OCI-LY3 (cell line): Measurements from ENCODE around the gene USP2.

Experiments used
- EZH2phosphoT487 ChIP-seq: fragments of 200-600 bp; shearing (Covaris generic); IDR thresholded peaks from 2 replicates; pipeline ENCODE4 v1.6.1; 2018; ENCODE audit warnings: antibody characterized with exemption, mixed run types, low read depth
- TF ChIP-seq, protein P1 (sequence below): fragments of 200-600, 300-600 bp; sonication (generic); IDR thresholded peaks from 2 replicates; pipeline ENCODE4 v1.5.1; 2014; ENCODE audit warnings: antibody characterized with exemption, low read length, low read depth

DNA sequence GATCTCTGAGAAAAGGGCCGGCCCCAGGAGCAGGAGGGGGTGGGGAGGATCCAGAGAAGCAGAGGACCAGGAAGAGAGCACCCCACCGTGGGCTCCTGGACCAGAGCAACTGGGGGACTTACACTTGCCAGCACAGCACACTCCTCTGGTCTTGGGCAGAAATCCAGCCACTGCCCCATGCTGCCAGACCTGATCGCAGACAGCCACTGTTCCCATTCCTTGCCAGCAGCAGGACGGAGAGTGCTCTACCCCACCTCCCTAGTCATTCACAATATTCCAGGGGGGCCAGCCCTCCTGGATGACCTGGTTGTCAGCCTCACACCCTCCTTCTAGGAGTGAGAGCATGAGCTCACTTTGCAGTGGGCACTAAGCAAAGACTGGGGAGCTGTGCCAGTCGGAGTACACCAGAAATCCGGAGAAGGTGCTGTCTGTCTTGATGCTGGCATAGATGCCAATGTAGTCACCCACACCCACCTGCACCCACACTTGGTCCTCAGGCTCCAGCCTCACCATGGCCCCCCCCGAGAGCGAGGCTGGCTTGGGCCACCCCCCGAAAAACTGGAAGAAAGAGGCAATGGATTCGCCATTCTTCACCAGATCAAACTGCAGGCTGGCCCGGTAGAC is 42.4 kb downstream of the USP2 start:
- TF ChIP-seq, protein P1, sequence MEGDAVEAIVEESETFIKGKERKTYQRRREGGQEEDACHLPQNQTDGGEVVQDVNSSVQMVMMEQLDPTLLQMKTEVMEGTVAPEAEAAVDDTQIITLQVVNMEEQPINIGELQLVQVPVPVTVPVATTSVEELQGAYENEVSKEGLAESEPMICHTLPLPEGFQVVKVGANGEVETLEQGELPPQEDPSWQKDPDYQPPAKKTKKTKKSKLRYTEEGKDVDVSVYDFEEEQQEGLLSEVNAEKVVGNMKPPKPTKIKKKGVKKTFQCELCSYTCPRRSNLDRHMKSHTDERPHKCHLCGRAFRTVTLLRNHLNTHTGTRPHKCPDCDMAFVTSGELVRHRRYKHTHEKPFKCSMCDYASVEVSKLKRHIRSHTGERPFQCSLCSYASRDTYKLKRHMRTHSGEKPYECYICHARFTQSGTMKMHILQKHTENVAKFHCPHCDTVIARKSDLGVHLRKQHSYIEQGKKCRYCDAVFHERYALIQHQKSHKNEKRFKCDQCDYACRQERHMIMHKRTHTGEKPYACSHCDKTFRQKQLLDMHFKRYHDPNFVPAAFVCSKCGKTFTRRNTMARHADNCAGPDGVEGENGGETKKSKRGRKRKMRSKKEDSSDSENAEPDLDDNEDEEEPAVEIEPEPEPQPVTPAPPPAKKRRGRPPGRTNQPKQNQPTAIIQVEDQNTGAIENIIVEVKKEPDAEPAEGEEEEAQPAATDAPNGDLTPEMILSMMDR = no peak
- TF ChIP-seq EZH2phosphoT487 = no peak
